Urinary bladder (tissue), 4 donors: ENCODE measurements around the gene OXCT1. TPM values are rescaled to one million over a fixed set of nuclear protein-coding genes. Genes with fewer than 3 reads are reported as not detected.
"Not testable (repeated sequence)": the region's sequence is repeated elsewhere in the genome, so short reads cannot be mapped to it uniquely, and the experiment has no call there.

ENCODE experiments used
- DNase-seq: peaks from one replicate; pipeline ENCODE4 v3.0.0-alpha.2; 2015; ENCODE audit errors: extremely low spot score
- H3K27ac ChIP-seq: one replicate; pipeline ENCODE4 v1.5.1; 2013; ENCODE audit warnings: low read depth, mild to moderate bottlenecking, moderate library complexity
- H3K36me3 ChIP-seq: one replicate; pipeline ENCODE4 v1.6.1; 2013; ENCODE audit warnings: mild to moderate bottlenecking, moderate library complexity; ENCODE audit not compliant: insufficient read depth
- H3K4me1 ChIP-seq: one replicate; pipeline ENCODE4 v1.6.1; 2013; ENCODE audit warnings: mild to moderate bottlenecking, moderate library complexity; ENCODE audit not compliant: insufficient read depth
- H3K4me3 ChIP-seq: one replicate; pipeline ENCODE4 v1.5.1; 2013; ENCODE audit warnings: low read depth, low read length
- WGBS: extraction: QIAGEN DNeasy Blood & Tissue Kit; methylation state at CpG from one replicate; pipeline ENCODE4 v1.1.7; 2013; 5-methylcytosine and 5-hydroxymethylcytosine counted together
- polyA plus RNA-seq: library from polyadenylated mRNA; stranded (reverse); fragments of 200-250 nt; gene quantifications from one replicate; pipeline ENCODE4 v1.2.3, GENCODE V29; 2013
- total RNA-seq: library from RNA; depleted of rRNA; stranded (reverse); fragments of >200 nt; gene quantifications from one replicate; pipeline ENCODE4 v1.2.3, GENCODE V29; 2014
- donor health status: healthy with polysubstance abuse.
- donor health status: healthy.

The OXCT1 gene
- total and polyA plus RNA-seq, 2 donors = 23.7 to 26.3 TPM

- 92% methylated on average over 3 of the region's 3 CpGs for WGBS
- DNase-seq = no peak
- Histone ChIP-seq H3K4me3 (no peak overlapping the region), H3K27ac (no peak overlapping the region), H3K36me3 (peaks cover 2% of the 10 kb centered on the region), H3K4me1 (no peaks in the 10 kb centered on the region)
These were observed 39.1 kb downstream of the OXCT1 start for GRCh38 chr5:41831155-41831554.

GRCh38 chr5:41827792-41828191 is 42.4 kb downstream of the OXCT1 start:
- Histone ChIP-seq H3K36me3 (peaks cover 2% of the 10 kb centered on the region), H3K4me1 (no peaks in the 10 kb centered on the region), H3K4me3 (no peak overlapping the region), H3K27ac (no peak overlapping the region)
- WGBS = 98% methylated on average over 1 of the region's 1 CpG
- DNase-seq = no peak

GRCh38 chr5:41822036-41822435 is 48.2 kb downstream of the OXCT1 start:
- H3K4me1 ChIP-seq = no peaks in the 10 kb centered on the region
- 93% methylated on average over 3 of the region's 3 CpGs for WGBS
- H3K4me3 ChIP-seq = no peak overlapping the region
- H3K36me3 ChIP-seq = peaks cover 3% of the 10 kb centered on the region
- DNase-seq = no peak
- H3K27ac ChIP-seq = no peak overlapping the region

- H3K4me3 ChIP-seq = no peak overlapping the region
- H3K4me1 ChIP-seq = no peaks in the 10 kb centered on the region
- DNase-seq = no peak
- H3K27ac ChIP-seq = no peak overlapping the region
- peaks cover 3% of the 10 kb centered on the region for H3K36me3 ChIP-seq
These were observed 49.2 kb downstream of the OXCT1 start for GRCh38 chr5:41821051-41821450.

GRCh38 chr5:41820150-41820549 is 50.1 kb downstream of the OXCT1 start:
- peaks cover 3% of the 10 kb centered on the region for H3K36me3 ChIP-seq
- H3K4me3 ChIP-seq = no peak overlapping the region
- no peak for DNase-seq
- H3K4me1 ChIP-seq = no peaks in the 10 kb centered on the region
- H3K27ac ChIP-seq = no peak overlapping the region
- WGBS = 96% methylated on average over 2 of the region's 2 CpGs

- H3K4me3 ChIP-seq = no peak overlapping the region
- DNase-seq = no peak
- peaks cover 3% of the 10 kb centered on the region for H3K36me3 ChIP-seq
- H3K27ac ChIP-seq = no peak overlapping the region
- H3K4me1 ChIP-seq = no peaks in the 10 kb centered on the region
These were observed 52.5 kb downstream of the OXCT1 start for GRCh38 chr5:41817625-41818301.

- Histone ChIP-seq H3K4me1 (no peaks in the 10 kb centered on the region), H3K27ac (no peak overlapping the region), H3K4me3 (no peak overlapping the region), H3K36me3 (no peaks in the 10 kb centered on the region)
- WGBS = 50% methylated on average over 3 of the region's 3 CpGs
- DNase-seq = no peak
These were observed 54.5 kb downstream of the OXCT1 start for GRCh38 chr5:41815663-41816229.

- no peak for DNase-seq
- Histone ChIP-seq H3K27ac (no peak overlapping the region), H3K4me1 (no peaks in the 10 kb centered on the region), H3K36me3 (no peaks in the 10 kb centered on the region), H3K4me3 (no peak overlapping the region)
These were observed 55.0 kb downstream of the OXCT1 start for GRCh38 chr5:41815261-41815660.

- not testable (repeated sequence) for DNase-seq, H3K4me3 ChIP-seq, H3K36me3 ChIP-seq, H3K27ac ChIP-seq, H3K4me1 ChIP-seq
- WGBS = 97% methylated on average over 2 of the region's 4 CpGs
These were observed 55.9 kb downstream of the OXCT1 start for GRCh38 chr5:41814306-41814705.

GRCh38 chr5:41812156-41812555 is 58.1 kb downstream of the OXCT1 start:
- H3K4me3 ChIP-seq = no peak overlapping the region
- DNase-seq = no peak
- 85% methylated on average over 4 of the region's 4 CpGs for WGBS
- H3K4me1 ChIP-seq = no peaks in the 10 kb centered on the region
- no peak overlapping the region for H3K27ac ChIP-seq
- no peaks in the 10 kb centered on the region for H3K36me3 ChIP-seq

- 69% methylated on average over 1 of the region's 1 CpG for WGBS
These were observed 61.1 kb downstream of the OXCT1 start for GRCh38 chr5:41809128-41809527.

GRCh38 chr5:41808294-41808693 is 61.9 kb downstream of the OXCT1 start:
- Histone ChIP-seq H3K36me3 (peaks cover 2% of the 10 kb centered on the region), H3K4me3 (no peak overlapping the region), H3K27ac (no peak overlapping the region), H3K4me1 (no peaks in the 10 kb centered on the region)
- 91% methylated on average over 3 of the region's 3 CpGs for WGBS
- no peak for DNase-seq

More at GRCh38 chr5:41809128-41809527, 61.1 kb downstream of the OXCT1 start:
- DNase-seq = no peak
- Histone ChIP-seq H3K27ac (no peak overlapping the region), H3K36me3 (peaks cover 2% of the 10 kb centered on the region), H3K4me3 (no peak overlapping the region), H3K4me1 (no peaks in the 10 kb centered on the region)

- 98% methylated on average over 2 of the region's 2 CpGs for WGBS
- H3K27ac ChIP-seq = no peak overlapping the region
- H3K4me1 ChIP-seq = no peaks in the 10 kb centered on the region
- no peak for DNase-seq
- peaks cover 1% of the 10 kb centered on the region for H3K36me3 ChIP-seq
- H3K4me3 ChIP-seq = no peak overlapping the region
These were observed 72.6 kb downstream of the OXCT1 start for GRCh38 chr5:41797662-41798061.

GRCh38 chr5:41796061-41796460 is 74.2 kb downstream of the OXCT1 start:
- no peak for DNase-seq
- Histone ChIP-seq H3K27ac (no peak overlapping the region), H3K36me3 (peaks cover 1% of the 10 kb centered on the region), H3K4me3 (no peak overlapping the region), H3K4me1 (no peaks in the 10 kb centered on the region)

- Histone ChIP-seq H3K27ac (no peak overlapping the region), H3K4me3 (no peak overlapping the region), H3K4me1 (no peaks in the 10 kb centered on the region), H3K36me3 (peaks cover 1% of the 10 kb centered on the region)
- no peak for DNase-seq
- 62% methylated on average over 6 of the region's 6 CpGs for WGBS
These were observed 75.1 kb downstream of the OXCT1 start for GRCh38 chr5:41795125-41795524.
